G401 (cell line): ENCODE results near the gene SLC27A3. TPM values are rescaled to one million over a fixed set of nuclear protein-coding genes. Genes with fewer than 3 reads are reported as not detected.

Experiments used
- DNase-seq: peaks from one replicate; pipeline ENCODE4 v3.0.0-alpha.2; 2015; ENCODE audit warnings: low spot score
- in situ Hi-C: cut with HindIII; loops from 2 replicates; pipeline ENCODE4 v1.10.0; 2016; ENCODE audit warnings: low sequenced_read_pairs, mixed read lengths
- total RNA-seq: library from RNA; depleted of rRNA; stranded (reverse); fragments of >200 nt; shearing (Covaris generic); gene quantifications from 2 replicates; pipeline ENCODE4 v1.2.3, GENCODE V29; 2014; rRNA removed

SLC27A3 gene
- 1.4 and 5.4 TPM in 2 replicates for total RNA-seq

DNA sequence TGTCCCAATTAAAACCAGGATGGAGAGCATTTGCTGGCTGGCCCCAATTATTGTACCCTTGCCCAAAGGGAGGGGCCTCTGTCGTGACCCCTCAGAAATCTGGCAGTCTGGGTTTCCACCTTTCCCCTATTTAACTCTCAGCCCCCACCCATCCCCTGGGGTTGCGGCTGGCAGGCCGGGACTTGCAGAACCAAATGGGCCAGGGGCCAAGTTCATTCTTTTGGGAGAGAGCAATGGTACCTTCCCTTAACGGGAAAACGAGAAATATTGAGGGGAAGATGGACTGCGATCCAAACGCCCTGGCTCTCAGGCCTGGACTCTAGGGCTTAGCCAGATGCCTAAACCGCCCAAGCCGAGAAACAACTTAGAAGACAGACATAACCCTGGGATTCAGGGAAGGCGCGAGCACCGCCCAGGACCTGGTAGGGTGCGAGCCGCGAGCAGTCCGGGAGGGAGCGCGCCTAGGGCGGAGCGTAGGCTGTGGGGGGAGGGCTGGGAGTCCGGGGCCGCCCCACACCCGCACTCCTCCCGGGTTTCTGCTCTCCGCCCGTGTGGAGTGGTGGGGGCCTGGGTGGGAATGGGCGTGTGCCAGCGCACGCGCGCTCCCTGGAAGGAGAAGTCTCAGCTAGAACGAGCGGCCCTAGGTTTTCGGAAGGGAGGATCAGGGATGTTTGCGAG lies at the start of gene SLC27A3:
TSS of gene SLC27A3 (plus strand) at position 628 of the 678 bp plus-strand sequence. CDS start 91 bp downstream, outside the sequence.
- peak; percentile 71 for DNase-seq
- in situ Hi-C loops: no loop called here

- peak; percentile 100 for DNase-seq
- in situ Hi-C loops: no loop called here
These were observed 47.5 kb upstream of the SLC27A3 start, which contains the start of gene INTS3 for GRCh38 chr1:153727463-153728304. INTS3 (plus strand) TSS chr1:153728050; CDS start chr1:153728635, 585 bp downstream.

GRCh38 chr1:153728305-153729066 lies 46.7 kb upstream of the SLC27A3 start:
- DNase-seq: peak; percentile 37
- in situ Hi-C loops: no loop called here

GRCh38 chr1:153730468-153730988 lies 44.7 kb upstream of the SLC27A3 start:
- in situ Hi-C loops: no loop called here

DNA sequence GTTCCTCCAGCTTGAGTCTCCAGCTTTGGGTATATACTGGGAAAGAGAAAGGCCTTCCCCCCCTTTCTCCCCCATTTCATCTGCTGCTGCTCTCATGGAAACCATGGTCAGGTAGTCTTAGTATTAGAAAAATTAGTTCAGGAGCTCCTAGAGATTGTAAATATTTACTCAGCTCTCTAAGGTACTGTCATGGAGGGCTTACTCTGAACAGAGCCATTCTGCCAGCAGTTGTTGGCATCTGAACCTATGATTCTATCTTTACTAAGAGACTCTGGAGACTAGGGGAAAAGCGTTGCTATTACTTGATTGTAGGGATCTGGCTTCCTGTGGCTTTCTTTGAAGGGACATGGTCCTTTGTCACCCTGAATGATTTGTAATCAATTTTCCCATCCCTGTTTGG lies 41.2 kb upstream of the SLC27A3 start:
- DNase-seq: no peak
- in situ Hi-C loops: no loop called here

More at GRCh38 chr1:153730468-153730988, 44.7 kb upstream of the SLC27A3 start:
- no peak for DNase-seq

GRCh38 chr1:153734396-153735089 lies 40.7 kb upstream of the SLC27A3 start:
- DNase-seq: no peak
- in situ Hi-C loops: no loop called here

DNA sequence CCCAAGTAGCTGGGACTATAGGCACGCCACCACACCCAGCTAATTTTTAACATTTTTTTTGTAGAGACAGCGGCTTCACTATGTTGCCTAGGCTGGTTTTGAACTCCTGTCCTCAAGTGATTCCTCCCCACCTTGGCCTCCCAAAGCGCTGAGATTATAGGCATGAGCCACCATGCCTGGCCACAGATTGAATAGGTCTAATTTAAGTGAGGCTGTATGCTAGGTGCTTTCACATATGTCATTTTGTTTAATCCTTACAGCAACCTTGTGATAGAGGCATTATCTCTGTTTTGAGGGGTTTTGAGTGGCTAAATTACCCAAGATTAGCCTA lies 40.2 kb upstream of the SLC27A3 start:
- in situ Hi-C loops: no loop called here
- no peak for DNase-seq

DNA sequence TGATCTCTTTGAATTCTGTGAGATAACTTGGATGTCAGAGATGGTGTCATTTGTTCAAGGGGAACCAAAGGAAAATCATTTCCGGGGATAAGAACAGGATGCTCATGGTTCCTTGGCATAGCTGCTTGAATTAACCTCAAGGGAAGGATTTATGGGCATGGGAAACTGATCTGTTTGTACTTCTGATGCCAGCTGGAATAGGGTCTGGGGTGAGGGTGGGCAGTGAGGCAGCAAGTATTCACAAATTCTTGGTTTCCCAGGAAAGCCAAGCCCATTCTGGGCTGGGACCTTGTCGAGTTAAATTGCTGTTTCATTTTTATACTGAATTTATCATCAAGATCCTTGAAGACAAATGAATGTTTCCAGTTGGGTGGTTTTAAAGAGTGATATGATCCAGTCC lies 33.2 kb upstream of the SLC27A3 start:
- DNase-seq: no peak
- in situ Hi-C loops: loop anchor here (10.0 kb wide), 1 partner anchor 57 kb away; no protein-coding TSS in a partner anchor

DNA sequence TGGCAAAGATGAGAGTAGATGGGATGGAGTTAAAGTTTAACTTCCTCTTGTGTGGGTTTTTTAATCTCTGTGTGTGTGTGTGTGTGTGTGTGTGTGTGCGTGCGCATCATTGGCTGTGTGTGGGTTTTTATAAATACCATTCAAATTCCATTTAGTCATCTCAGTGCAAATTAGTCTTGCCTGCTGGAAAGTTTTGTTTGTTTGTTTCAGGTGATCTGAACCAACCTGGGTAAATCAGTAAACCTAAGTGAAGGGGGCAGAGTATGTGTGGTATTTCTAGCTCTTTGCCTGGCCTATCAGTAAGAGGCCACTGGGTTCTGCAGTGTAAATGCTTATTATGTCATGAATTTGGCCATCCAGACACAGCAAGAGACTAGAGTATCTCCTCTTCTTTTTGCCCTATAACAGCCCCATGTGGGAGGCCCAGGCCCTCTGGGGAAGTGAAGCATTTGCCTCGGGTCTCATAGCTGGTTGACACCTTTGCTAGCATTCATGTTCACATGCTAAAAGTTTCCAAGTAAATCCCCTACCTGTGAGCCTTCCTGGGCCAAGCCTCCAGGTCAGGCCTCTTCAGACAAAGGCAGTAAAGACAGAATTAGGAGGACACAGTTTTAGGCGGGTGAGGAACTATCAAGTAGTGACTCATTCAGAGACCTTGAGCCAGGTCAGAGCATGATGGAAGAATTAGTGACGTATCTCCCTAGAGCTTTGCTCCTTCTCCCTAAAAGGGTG lies 32.6 kb upstream of the SLC27A3 start:
- DNase-seq: no peak
- in situ Hi-C loops: loop anchor here (10.0 kb wide), 1 partner anchor 58 kb away; no protein-coding TSS in a partner anchor

- no peak for DNase-seq
- in situ Hi-C loops: loop anchor here (10.0 kb wide), 1 partner anchor 61 kb away; no protein-coding TSS in a partner anchor
These were observed 29.8 kb upstream of the SLC27A3 start for GRCh38 chr1:153745417-153745816.

GRCh38 chr1:153746174-153746573 lies 29.0 kb upstream of the SLC27A3 start:
- in situ Hi-C loops: loop anchor here (10.0 kb wide), 1 partner anchor 61 kb away; no protein-coding TSS in a partner anchor
- DNase-seq: no peak

DNA sequence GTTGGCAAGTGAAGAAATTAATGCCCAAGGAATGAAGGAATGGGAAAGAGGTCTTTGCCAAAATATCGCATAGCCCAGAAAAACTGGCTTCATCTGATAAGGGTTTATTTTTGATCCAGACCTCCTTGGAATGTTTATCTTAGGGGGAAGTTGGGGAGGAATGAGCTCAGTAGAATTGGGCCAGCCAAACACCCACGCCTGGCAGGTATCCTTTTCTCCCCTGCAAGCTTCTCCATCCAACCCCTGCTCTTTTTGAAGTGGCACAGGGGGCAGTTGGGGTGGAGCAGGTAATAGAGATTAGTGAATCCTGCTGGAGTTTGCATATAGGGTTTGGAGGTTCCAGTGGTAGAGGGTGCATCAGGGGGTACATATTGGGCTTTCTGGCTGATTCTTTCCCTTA lies 26.3 kb upstream of the SLC27A3 start:
- DNase-seq: no peak
- in situ Hi-C loops: loop anchor here (10.0 kb wide), 1 partner anchor 64 kb away; no protein-coding TSS in a partner anchor

GRCh38 chr1:153749408-153750005 lies 25.7 kb upstream of the SLC27A3 start:
- DNase-seq: peak; percentile 71
- in situ Hi-C loops: loop anchor here (10.0 kb wide), 1 partner anchor 65 kb away; no protein-coding TSS in a partner anchor

DNA sequence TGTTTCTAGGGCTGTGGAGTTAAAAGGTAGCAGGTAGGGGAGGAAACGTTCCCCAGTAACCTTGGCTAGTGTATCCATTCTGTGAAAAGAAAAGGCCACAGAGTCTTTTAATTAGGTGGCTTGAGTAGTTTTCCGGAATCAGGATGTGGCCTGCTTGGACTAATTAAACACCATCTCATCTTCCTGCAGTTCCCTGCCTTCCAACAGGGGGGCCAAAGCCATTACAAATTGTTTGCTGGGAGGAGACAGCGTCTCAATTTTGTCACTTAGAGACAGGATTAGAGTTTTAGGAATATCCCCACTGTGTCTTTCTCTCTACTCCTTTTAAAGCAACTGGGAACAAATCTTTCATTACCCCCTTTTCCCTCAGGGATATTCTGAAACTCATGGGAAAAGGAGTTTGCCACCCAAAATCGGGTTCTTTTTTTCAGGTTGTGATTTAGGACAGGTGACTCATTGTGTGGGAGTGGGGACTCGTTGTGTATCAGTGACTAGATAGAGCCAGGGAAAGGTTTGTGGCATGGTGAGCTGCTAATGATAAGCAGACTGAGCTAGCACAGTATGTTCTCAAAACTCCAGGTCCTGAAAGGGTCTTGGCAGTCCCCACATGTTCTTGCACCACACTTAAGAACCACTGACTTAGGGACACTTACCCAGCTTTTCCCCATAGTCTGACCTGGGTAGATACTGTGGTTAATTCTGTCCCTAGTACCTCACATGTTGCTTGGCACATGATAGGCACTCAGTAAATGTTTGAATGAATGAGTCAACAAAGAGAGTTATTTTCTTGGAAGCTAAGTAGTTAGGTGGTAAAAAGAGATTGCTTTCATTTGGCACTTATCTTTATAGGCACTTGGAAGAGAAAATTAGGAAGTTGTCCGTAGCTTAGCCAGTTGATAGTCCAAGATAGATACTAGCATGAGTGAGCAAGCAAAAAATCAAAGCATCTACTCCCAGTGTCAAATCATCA lies 24.9 kb upstream of the SLC27A3 start:
- in situ Hi-C loops: no loop called here
- no peak for DNase-seq

DNA sequence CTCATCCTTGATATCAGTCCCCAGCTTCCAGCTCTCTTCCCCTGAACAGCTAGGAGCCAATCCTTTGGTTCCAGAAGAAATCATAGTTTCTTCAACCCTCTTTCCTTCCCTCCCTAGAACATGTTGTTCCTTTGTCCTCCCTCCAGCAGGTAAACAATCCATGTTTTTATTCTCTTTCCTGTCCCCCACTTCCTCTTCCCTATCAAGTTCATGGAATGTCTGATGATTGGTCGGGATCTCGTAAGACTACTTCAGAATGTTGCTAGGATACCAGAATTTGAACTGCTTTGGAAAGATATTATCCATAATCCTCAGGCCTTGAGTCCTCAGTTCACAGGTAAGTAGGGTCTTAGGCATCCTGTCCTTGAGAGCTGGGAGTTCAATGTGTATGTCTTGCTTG lies 23.1 kb upstream of the SLC27A3 start:
- no peak for DNase-seq
- in situ Hi-C loops: no loop called here

GRCh38 chr1:153752571-153753195 lies 22.5 kb upstream of the SLC27A3 start:
- DNase-seq: no peak
- in situ Hi-C loops: no loop called here
